Measurements from ENCODE around the gene OCIAD1. TPM values are rescaled to one million over a fixed set of nuclear protein-coding genes. Genes with fewer than 3 reads are reported as not detected.

Gene OCIAD1
- total RNA-seq, 1 donor from 2014 or later = 72.4 TPM

DNA sequence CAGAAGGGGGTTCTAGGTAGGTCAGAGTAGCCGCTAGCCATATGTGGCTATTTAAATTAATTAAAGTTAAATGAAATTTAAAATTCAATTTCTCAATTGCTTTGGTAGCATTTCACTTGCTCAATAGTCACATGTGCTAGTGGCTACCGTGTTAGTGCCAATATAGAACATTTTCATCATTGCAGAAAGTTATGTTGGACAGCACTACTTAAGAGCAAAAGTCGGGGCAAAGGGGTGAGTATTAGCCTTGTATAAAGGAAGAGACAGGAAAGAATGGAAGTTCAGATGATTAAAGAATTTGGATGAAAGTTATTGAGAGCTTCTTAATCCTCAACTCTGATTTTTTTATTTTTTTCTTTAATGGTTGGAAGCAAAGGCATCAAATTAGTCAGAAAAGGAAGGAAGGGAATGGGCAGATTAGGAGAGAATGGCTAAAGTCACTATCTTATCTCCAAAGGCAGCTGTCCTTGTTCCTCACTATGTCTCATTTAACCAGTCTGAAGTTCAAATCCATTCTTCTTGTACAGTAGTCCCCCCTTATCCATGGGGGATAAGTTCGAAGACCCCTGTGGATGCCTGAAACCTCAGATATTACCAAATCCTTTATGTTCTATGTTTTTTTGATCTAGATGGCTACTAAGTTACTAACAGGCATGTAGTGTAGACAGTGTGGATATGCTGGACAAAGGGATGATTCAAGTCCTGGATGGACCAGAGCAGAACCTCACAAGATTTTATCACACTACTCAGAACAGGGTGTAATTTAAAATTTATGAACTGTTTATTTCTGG, 22.9 kb downstream of the OCIAD1 start:
- Histone ChIP-seq H3K4me1 (no peaks in the 10 kb centered on the region), H3K27ac (no peak overlapping the region), H3K4me3 (no peak overlapping the region), H3K9me3 (no peaks in the 10 kb centered on the region), H3K27me3 (no peaks in the 10 kb centered on the region), H3K36me3 (peaks cover 0 to 39% of the 10 kb centered on the region in 2 donors)
- TF ChIP-seq POLR2A (IDR thresholded peaks at IDR 0.05) = no peak
- no peak for DNase-seq (ENCODE audit: extremely low spot score in 2 of 2)
- intact Hi-C loops (cut with DNase I) = no loop called here

DNA sequence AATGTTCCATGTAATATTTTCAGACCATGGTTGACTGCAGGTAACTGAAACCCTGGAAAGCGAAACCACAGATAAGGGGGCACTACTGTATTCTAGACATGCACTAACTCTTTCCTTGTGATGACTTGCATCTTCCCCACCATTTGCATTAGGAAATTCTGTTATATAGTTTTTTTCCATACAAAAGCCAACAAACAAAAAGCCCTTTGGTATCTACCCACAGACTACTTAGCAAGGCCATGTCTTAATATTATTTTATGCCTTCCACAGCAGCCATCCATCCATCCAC, 23.5 kb downstream of the OCIAD1 start:
- no peak for DNase-seq (ENCODE audit: extremely low spot score in 2 of 2)
- Histone ChIP-seq H3K4me1 (no peaks in the 10 kb centered on the region), H3K9me3 (no peaks in the 10 kb centered on the region), H3K27ac (no peak overlapping the region), H3K27me3 (no peaks in the 10 kb centered on the region), H3K4me3 (no peak overlapping the region), H3K36me3 (peaks cover 0 to 34% of the 10 kb centered on the region in 2 donors)
- TF ChIP-seq POLR2AphosphoS5 (IDR thresholded peaks at IDR 0.05; ENCODE audit: insufficient read depth in 1 of 2, low read depth in 1 of 2) (no peak), POLR2A (IDR thresholded peaks at IDR 0.05) (no peak), CTCF (IDR thresholded peaks at IDR 0.05) (no peak)
- intact Hi-C loops (cut with DNase I) = no loop called here

GRCh38 chr4:48854982-48855381, 24.1 kb downstream of the OCIAD1 start:
- Histone ChIP-seq H3K9me3 (no peaks in the 10 kb centered on the region), H3K36me3 (peaks cover 0 to 33% of the 10 kb centered on the region in 2 donors), H3K4me1 (no peaks in the 10 kb centered on the region), H3K27me3 (no peaks in the 10 kb centered on the region), H3K4me3 (no peak overlapping the region), H3K27ac (no peak overlapping the region)
- DNase-seq (ENCODE audit: extremely low spot score in 2 of 2) = no peak
- intact Hi-C loops (cut with DNase I) = no loop called here
- no peak for TF ChIP-seq POLR2A (IDR thresholded peaks at IDR 0.05)
- TF ChIP-seq POLR2AphosphoS5 (IDR thresholded peaks at IDR 0.05; ENCODE audit: insufficient read depth in 1 of 2, low read depth in 1 of 2) = no peak
- no peak for TF ChIP-seq CTCF (IDR thresholded peaks at IDR 0.05)

DNA sequence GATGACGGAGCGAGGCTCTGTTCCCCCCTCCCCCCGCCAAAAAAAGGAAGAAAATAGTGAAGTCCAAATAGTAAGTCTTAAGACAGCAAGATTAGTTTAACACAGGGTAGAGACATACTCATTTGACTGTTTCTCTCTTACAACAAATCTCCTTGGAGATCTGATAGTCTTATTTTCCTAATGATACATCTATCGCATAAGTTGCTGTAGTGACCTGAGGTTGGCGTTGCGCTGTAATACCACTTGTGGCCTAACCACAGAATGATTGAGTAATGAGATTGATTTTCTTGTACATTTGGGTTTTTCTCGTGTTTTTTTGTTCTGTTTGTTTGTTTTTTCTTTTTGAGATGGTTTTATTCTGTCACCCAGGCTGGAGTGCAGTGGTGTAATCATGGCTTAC, 27.2 kb downstream of the OCIAD1 start:
- intact Hi-C loops (cut with DNase I) = no loop called here
- peaks cover 0 to 25% of the 10 kb centered on the region in 2 donors for H3K36me3 ChIP-seq

DNA sequence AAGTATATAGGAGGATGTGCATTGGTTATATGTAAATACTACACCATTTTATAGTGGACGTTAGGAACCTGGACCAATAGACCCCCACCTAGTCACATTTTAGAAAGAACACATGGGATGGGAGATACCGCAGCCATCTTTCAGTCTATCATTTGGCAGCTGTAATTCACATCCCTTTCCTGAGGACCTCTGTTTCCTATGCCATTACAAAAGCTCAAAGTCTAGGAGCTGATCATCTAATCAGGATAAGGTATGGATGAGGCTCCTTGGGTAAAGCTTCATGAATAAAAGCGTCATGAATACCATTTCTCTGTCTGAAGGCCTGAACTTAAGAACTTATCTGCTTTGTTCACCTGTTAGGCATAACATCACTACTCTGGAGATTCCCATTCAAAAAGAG, 31.1 kb downstream of the OCIAD1 start:
- TF ChIP-seq POLR2A (IDR thresholded peaks at IDR 0.05) (no peak), CTCF (IDR thresholded peaks at IDR 0.05) (no peak), POLR2AphosphoS5 (IDR thresholded peaks at IDR 0.05; ENCODE audit: insufficient read depth in 1 of 2, low read depth in 1 of 2) (no peak)
- Histone ChIP-seq H3K27ac (no peak overlapping the region), H3K9me3 (no peaks in the 10 kb centered on the region)

More for the DNA sequence above, 27.2 kb downstream of the OCIAD1 start:
- Histone ChIP-seq H3K27me3 (no peaks in the 10 kb centered on the region), H3K9me3 (no peaks in the 10 kb centered on the region), H3K27ac (no peak overlapping the region), H3K4me1 (no peaks in the 10 kb centered on the region), H3K4me3 (no peak overlapping the region)
- TF ChIP-seq CTCF (IDR thresholded peaks at IDR 0.05) = no peak
- TF ChIP-seq POLR2A (IDR thresholded peaks at IDR 0.05) = no peak
- no peak for TF ChIP-seq POLR2AphosphoS5 (IDR thresholded peaks at IDR 0.05; ENCODE audit: insufficient read depth in 1 of 2, low read depth in 1 of 2)
- no peak for DNase-seq (ENCODE audit: extremely low spot score in 2 of 2)

More for the DNA sequence above, 31.1 kb downstream of the OCIAD1 start:
- no peak for DNase-seq (ENCODE audit: extremely low spot score in 2 of 2)
- H3K27me3 ChIP-seq = no peaks in the 10 kb centered on the region
- intact Hi-C loops (cut with DNase I) = no loop called here
- no peak overlapping the region for H3K4me3 ChIP-seq
- peaks cover 0 to 19% of the 10 kb centered on the region in 2 donors for H3K36me3 ChIP-seq
- H3K4me1 ChIP-seq = no peaks in the 10 kb centered on the region

Data from vagina (tissue), 2 donors.